GM15510 (cell line): Measurements from ENCODE around the gene CADM4.

ENCODE experiments used
- POLR2A ChIP-seq: IDR thresholded peaks from 3 replicates; pipeline ENCODE4 v1.6.1; 2011; ENCODE audit warnings: borderline replicate concordance; ENCODE audit not compliant: insufficient read length; ENCODE audit errors: extremely low read depth

The CADM4 gene

GRCh38 chr19:43639519-43640423 lies at the start of gene CADM4:
TSS of gene CADM4 (minus strand) at chr19:43639850. CDS start at chr19:43639790, 60 bp downstream.
- TF ChIP-seq POLR2A: no peak

- TF ChIP-seq POLR2A: no peak
Observed at GRCh38 chr19:43688059-43688701, 48.5 kb upstream of the CADM4 start.

DNA sequence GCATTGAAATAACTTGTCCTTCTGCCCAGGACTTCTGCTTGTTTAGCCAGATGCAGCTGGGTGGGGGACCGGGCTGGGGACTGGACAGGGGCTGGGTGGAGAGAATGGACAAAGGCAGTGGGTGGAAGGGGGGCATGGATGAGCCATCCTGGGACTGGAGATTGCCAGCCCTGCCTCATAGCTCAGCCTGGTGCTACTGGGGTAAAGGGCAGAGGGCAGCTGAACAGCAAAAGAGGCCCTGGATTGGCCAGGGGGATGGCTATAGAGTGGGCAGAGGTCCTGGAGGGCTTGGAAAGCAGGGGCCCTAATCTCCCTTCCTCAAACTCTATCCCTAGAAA lies 48.0 kb upstream of the CADM4 start:
- TF ChIP-seq POLR2A: no peak

DNA sequence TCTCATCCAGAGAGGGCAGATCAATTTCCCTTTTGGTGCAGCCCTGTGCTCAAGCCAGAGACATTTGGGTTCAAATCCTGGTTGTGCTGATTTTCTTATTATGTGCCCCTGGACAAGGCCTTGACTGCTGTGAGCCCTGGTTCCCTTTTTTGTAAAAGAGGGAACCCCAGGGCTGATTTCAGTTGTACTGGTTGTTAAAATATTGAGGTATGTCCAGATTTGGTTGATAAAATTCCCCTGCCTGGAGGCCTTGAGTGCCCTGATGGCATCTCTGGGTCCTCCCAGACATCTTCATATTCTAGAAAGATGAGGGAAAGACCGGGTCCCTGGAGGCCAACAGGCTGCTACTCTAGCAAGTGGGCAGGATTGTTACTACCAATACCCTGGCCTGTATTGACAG lies 44.7 kb upstream of the CADM4 start:
- no peak for TF ChIP-seq POLR2A

- no peak for TF ChIP-seq POLR2A
Observed at GRCh38 chr19:43683905-43684304, 44.3 kb upstream of the CADM4 start.

DNA sequence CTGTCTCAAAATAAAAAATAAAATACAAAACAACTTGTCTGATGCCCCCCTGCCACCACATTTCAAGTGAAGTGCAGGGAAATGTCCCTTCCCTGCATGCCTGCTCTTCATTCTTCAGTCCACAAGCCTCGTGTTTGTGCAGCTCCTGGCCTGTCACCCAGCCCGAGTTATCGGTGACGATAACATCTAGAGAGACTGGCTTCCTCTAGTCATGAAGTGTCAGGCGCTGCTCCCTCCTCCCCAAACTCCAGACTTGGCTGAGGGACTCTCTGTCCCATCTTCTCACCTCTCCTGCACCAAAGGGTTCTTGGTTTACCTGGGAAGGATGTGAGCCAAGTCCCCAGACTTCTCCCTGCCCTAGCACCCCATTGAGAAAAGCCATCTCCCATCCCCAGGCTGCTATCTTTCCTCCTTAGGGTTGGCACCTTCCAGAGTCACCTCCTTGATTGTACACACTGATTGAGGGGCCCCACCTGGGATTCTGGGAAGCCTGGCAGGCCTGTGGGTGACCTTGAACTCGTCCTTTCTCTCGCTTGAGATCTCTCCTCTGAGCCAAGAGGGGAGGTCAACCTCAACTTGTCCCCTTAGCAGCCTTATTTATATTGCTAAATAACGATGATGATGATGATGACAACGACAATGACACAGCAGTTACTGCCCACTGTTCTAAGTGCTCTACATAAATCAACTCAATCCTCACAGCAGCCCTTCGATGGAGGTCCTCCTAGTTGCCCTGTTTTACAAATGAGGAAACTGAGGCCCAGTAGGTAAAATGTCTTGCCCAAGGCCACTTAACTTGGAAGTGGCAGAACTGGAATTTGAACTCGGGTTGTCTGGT lies 43.4 kb upstream of the CADM4 start:
- TF ChIP-seq POLR2A: no peak

DNA sequence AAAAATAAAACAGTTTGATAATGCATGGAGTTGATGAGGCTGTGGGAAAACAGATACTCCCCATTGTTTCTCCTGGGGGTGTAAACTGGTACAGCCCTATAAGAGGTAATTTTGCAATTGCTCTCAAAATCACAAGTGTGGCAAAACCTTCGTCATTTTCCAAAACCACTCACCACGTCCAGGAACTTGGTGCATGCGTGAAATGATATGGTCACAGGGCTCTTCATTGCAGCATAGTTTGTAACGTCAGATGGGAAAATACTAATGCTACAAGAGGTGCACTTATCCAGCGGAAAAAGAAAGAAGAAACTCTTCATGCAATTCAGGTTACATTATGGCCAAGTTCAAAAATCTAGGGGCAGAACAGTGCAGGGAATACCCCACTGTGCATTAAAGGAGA lies 42.2 kb upstream of the CADM4 start:
- no peak for TF ChIP-seq POLR2A

GRCh38 chr19:43678512-43679261 lies 39.0 kb upstream of the CADM4 start:
- no peak for TF ChIP-seq POLR2A

DNA sequence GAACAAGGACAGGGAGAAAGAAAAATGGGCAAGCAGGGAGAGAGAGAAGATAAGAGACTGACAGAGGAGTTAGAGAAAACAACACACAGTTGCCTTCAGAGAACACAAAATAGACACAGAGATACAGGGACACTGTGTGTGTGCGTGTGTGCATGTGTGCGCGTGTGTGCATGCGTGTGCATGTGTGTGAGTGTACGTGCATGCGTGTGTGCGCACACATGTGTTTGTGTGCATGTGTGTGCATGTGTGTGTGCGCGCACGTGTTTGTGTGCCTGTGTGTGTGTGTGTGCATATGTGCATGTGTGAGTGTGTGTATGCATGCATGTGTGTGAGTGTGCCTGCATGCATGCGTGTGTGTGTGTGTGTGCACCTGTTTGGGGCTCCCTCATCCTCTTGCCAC lies 36.3 kb upstream of the CADM4 start:
- no peak for TF ChIP-seq POLR2A

GRCh38 chr19:43675269-43675879 lies 35.7 kb upstream of the CADM4 start:
- no peak for TF ChIP-seq POLR2A

GRCh38 chr19:43674596-43674995 lies 34.9 kb upstream of the CADM4 start:
- TF ChIP-seq POLR2A: no peak

DNA sequence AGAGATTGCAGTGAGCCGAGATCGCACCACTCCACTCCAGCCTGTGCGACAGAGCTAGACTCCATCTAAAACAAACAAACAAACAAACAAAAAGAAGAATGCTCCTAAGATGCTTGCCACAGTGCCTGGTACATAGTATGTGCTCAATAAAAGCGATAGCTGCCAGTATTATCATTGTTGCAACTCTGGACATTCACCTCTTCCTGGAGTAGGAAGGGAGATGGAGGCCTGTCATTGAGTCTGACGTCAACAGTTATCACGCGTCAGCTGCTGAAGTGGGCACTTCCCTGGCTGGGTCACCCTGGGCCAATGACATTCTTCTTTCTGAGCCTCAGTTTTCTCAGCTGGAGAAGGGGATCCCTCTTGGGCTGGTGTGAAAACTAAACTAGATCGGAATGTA lies 34.5 kb upstream of the CADM4 start:
- TF ChIP-seq POLR2A: no peak

DNA sequence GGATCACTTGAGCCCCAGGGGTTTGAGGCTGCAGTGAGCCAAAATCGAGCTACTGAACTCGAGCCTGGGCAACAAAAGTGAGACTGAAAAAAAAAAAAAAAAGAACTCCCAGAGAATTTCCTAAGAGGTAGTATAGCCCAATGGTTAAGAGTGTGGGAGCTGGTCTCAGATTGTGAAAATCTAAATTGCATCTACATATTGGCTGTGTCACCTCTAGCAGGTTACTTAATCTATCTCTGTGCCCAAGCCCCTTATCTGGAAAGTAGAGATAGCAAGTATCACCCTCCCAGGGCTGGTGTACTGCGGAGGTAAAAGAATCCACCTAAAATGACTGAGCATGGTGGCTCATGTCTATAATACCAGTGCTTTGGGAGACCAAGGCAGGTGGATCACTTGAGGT lies 34.0 kb upstream of the CADM4 start:
- TF ChIP-seq POLR2A: no peak

- TF ChIP-seq POLR2A: no peak
Observed at GRCh38 chr19:43672061-43672679, 32.5 kb upstream of the CADM4 start.

DNA sequence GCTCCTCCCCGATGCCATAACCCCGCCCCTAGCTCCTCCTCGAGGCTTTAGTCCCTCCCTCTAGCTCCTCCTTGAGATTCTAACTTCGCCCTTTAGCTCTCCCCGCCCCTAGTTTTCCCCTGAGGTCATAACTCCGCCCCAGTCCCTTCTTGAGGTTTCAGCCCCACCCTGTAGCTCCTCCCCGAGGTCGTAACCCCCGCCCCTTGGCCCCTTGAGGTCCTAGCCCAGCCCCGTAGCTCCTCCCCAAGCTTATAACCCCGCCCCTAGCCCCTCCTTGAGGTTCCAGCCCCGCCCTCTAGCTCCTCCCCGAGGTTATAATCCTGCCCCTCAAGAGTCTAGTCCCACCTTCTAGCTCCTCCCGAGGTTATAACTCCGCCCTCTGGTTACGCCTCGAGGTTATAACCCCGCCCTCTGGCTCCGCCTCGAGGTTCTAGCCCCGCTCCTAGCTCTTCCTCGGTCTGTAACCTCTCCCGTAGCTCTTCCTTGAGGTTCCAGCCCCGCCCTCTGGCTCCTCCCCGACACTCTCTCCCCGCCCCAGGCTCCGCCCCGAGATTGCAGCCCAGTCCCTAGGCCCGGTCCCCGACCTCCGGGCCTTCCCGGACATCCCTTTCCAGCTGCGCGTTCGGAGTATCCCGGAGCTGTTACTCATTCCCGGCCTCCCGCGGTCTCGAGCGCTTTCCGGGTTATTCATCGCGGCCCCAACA lies 28.9 kb upstream of the CADM4 start:
- TF ChIP-seq POLR2A: peak; percentile 15
